GM12878 (cell line): ENCODE results near the gene ARTN. TPM values are rescaled to one million over a fixed set of nuclear protein-coding genes. Genes with fewer than 3 reads are reported as not detected.

Experiments
- BCL11A ChIP-seq: IDR thresholded peaks from 2 replicates; pipeline ENCODE4 v1.6.1; 2011; ENCODE audit warnings: low read depth, low read length
- CBX3 ChIP-seq: fragments of 200-600 bp; sonication (generic); IDR thresholded peaks from 2 replicates; pipeline ENCODE4 v1.6.1; 2016; ENCODE audit warnings: low read depth, borderline replicate concordance
- CREB1 ChIP-seq: IDR thresholded peaks from 2 replicates; pipeline ENCODE4 v1.6.1; 2012; ENCODE audit warnings: low read depth, mild to moderate bottlenecking, inconsistent platforms
- CTCF ChIP-seq, 3 experiments: IDR thresholded peaks in 2 of 3; conservative IDR thresholded peaks in 1 of 3; 2 replicates each; pipeline ENCODE4 v1.5.1; 2011; ENCODE audit warnings: low read depth in 3 of 3, low read length in 3 of 3, mild to moderate bottlenecking in 3 of 3, control low read depth in 2 of 3, moderate library complexity in 2 of 3, inconsistent platforms in 1 of 3, mixed read lengths in 1 of 3; ENCODE audit not compliant: control insufficient read depth in 2 of 3, insufficient read depth in 1 of 3; ENCODE audit errors: extremely low read depth in 1 of 3
- CUX1 ChIP-seq: IDR thresholded peaks from 2 replicates; pipeline ENCODE4 v1.6.1; 2012; ENCODE audit warnings: improper control_type of control experiment, low read depth, low read length; ENCODE audit not compliant: insufficient replicate concordance
- GATAD2B ChIP-seq: fragments of 450-650 bp; conservative IDR thresholded peaks from 2 replicates; pipeline ENCODE4 v1.6.1; 2017; ENCODE audit warnings: low read depth, mild to moderate bottlenecking, moderate library complexity
- HDAC6 ChIP-seq: fragments of 200-600 bp; sonication (generic); IDR thresholded peaks from one replicate; pipeline ENCODE4 v1.8.0; 2017; ENCODE audit warnings: antibody characterized with exemption; ENCODE audit not compliant: unreplicated experiment
- IKZF1 ChIP-seq: fragments of 450-650 bp; conservative IDR thresholded peaks from 2 replicates; pipeline ENCODE4 v1.6.1; 2017; ENCODE audit warnings: antibody characterized with exemption, mild to moderate bottlenecking
- NFIC ChIP-seq: IDR thresholded peaks from 2 replicates; pipeline ENCODE4 v1.6.1; 2012; ENCODE audit warnings: low read depth, mild to moderate bottlenecking, inconsistent platforms, low read length, moderate library complexity
- POU2F2 ChIP-seq: IDR thresholded peaks from 3 replicates; pipeline ENCODE4 v1.6.1; 2011; ENCODE audit warnings: low read depth, mild to moderate bottlenecking, low read length, borderline replicate concordance
- SMARCA5 ChIP-seq: fragments of 450-650 bp; IDR thresholded peaks from 2 replicates; pipeline ENCODE4 v1.6.1; 2017; ENCODE audit warnings: mild to moderate bottlenecking
- SMC3 ChIP-seq: IDR thresholded peaks from 2 replicates; pipeline ENCODE4 v1.6.1; 2011; ENCODE audit warnings: low read length, improper control_type of control experiment, borderline replicate concordance
- ZNF207 ChIP-seq: fragments of 450-650 bp; IDR thresholded peaks from 2 replicates; pipeline ENCODE4 v1.6.1; 2014; ENCODE audit warnings: antibody characterized with exemption, mild to moderate bottlenecking, borderline replicate concordance
- polyA plus RNA-seq, 11 experiments: library from polyadenylated mRNA; depleted of rRNA in 4 of 11; unstranded in 6 of 11; stranded (reverse) in 5 of 11; fragments of >200 nt; fragmentation: Nextera tagmentation in 4 of 11; fragmentation: Illumina TruSeq in 1 of 11; extraction: Ambion mirVana in 4 of 11; extraction: Trizol in 1 of 11; gene quantifications; 1 replicate in 1 of 11; 2 replicates in 10 of 11; pipeline versions ENCODE4 v1.2.1 to v1.2.3, GENCODE V29; 2011 to 2016; ENCODE audit warnings: inconsistent platforms in 2 of 11, missing spikeins in 2 of 11, low read depth in 1 of 11
- total RNA-seq, 4 experiments: library from RNA; depleted of rRNA in 3 of 4; stranded (reverse); fragments of >200 nt in 3 of 4; fragmentation: Illumina TruSeq in 1 of 4; extraction: Trizol in 1 of 4; gene quantifications; 2 replicates each; pipeline versions ENCODE4 v1.2.1 to v1.2.3, GENCODE V29; 2013 to 2021
- TF ChIP-seq, protein P1 (sequence below): IDR thresholded peaks from 2 replicates; pipeline ENCODE4 v1.6.1; 2011; ENCODE audit warnings: mild to moderate bottlenecking, low read depth, low read length, moderate library complexity; ENCODE audit not compliant: insufficient replicate concordance
- TF ChIP-seq, protein P2 (sequence below): fragments of 450-650 bp; IDR thresholded peaks from 2 replicates; pipeline ENCODE4 v1.6.1; 2017; ENCODE audit warnings: low read depth, mild to moderate bottlenecking, moderate library complexity
- TF ChIP-seq, protein P3 (sequence below): IDR thresholded peaks from 2 replicates; pipeline ENCODE4 v1.6.1; 2011; ENCODE audit warnings: borderline replicate concordance, low read depth, mild to moderate bottlenecking, moderate library complexity, mixed read lengths, low read length; ENCODE audit not compliant: insufficient read depth; ENCODE audit errors: extremely low read length

The ARTN gene
- total and polyA plus RNA-seq, 10 of the 15 experiments (the other 5 are each of a cell fraction or from before 2014, with no cell fraction given), result 0.06 to 2.1 (median 0.34) TPM; not detected in 1

- TF ChIP-seq, protein P1, sequence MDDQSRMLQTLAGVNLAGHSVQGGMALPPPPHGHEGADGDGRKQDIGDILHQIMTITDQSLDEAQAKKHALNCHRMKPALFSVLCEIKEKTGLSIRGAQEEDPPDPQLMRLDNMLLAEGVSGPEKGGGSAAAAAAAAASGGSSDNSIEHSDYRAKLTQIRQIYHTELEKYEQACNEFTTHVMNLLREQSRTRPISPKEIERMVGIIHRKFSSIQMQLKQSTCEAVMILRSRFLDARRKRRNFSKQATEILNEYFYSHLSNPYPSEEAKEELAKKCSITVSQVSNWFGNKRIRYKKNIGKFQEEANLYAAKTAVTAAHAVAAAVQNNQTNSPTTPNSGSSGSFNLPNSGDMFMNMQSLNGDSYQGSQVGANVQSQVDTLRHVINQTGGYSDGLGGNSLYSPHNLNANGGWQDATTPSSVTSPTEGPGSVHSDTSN, result peak; percentile 80
- TF ChIP-seq BCL11A (no peak), CUX1 (no peak), IKZF1 (peak; percentile 99), SMARCA5 (peak; percentile 93; the same call in 1 of the 2 replicates), HDAC6 (peak; percentile 69), NFIC (no peak), CTCF (IDR thresholded peaks at IDR 0.05 in 2 of 3, conservative IDR thresholded peaks at IDR 0.05 in 1 of 3; ENCODE audit: control insufficient read depth in 2 of 3, extremely low read depth in 1 of 3, insufficient read depth in 1 of 3, low read depth in 3 of 3, low read length in 3 of 3) (peak; percentile 83 to 87 (median 85)), ZNF207 (peak; percentile 99), CREB1 (no peak; the same call in none of the 2 replicates), GATAD2B (peak; percentile 95), CBX3 (no peak), POU2F2 (peak; percentile 55; the same call in 1 of the 3 replicates), SMC3 (peak; percentile 33; the same call in 1 of the 2 replicates)
- TF ChIP-seq, protein P2, sequence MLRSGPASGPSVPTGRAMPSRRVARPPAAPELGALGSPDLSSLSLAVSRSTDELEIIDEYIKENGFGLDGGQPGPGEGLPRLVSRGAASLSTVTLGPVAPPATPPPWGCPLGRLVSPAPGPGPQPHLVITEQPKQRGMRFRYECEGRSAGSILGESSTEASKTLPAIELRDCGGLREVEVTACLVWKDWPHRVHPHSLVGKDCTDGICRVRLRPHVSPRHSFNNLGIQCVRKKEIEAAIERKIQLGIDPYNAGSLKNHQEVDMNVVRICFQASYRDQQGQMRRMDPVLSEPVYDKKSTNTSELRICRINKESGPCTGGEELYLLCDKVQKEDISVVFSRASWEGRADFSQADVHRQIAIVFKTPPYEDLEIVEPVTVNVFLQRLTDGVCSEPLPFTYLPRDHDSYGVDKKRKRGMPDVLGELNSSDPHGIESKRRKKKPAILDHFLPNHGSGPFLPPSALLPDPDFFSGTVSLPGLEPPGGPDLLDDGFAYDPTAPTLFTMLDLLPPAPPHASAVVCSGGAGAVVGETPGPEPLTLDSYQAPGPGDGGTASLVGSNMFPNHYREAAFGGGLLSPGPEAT, result peak; percentile 70; the same call in 1 of the 2 replicates
- TF ChIP-seq, protein P3, sequence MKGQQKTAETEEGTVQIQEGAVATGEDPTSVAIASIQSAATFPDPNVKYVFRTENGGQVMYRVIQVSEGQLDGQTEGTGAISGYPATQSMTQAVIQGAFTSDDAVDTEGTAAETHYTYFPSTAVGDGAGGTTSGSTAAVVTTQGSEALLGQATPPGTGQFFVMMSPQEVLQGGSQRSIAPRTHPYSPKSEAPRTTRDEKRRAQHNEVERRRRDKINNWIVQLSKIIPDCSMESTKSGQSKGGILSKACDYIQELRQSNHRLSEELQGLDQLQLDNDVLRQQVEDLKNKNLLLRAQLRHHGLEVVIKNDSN, result peak; percentile 89
These were observed 12.8 kb downstream of the ARTN start, which contains the start of gene IPO13 (continued) for GRCh38 chr1:43946236-43947060.
